Breast epithelium (tissue), 3 donors: ENCODE results near the gene LHPP.

Experiments used
- POLR2A ChIP-seq: fragments of 450-650 bp; IDR thresholded peaks from one replicate; pipeline ENCODE4 v1.6.1; 2016; ENCODE audit warnings: antibody characterized with exemption, mild to moderate bottlenecking, moderate library complexity
- POLR2AphosphoS5 ChIP-seq, 3 donors: sonication (generic); formaldehyde crosslinking; IDR thresholded peaks; one replicate each; pipeline ENCODE4 v1.6.1; 2017; ENCODE audit warnings: antibody characterized with exemption in 3 of 3
- TF ChIP-seq, protein P1 (sequence below), 3 donors: fragments of 450-650 bp; IDR thresholded peaks; one replicate each; pipeline ENCODE4 v1.5.1; 2016 to 2017; ENCODE audit warnings: antibody characterized with exemption in 3 of 3, mild to moderate bottlenecking in 3 of 3, moderate library complexity in 3 of 3

DNA sequence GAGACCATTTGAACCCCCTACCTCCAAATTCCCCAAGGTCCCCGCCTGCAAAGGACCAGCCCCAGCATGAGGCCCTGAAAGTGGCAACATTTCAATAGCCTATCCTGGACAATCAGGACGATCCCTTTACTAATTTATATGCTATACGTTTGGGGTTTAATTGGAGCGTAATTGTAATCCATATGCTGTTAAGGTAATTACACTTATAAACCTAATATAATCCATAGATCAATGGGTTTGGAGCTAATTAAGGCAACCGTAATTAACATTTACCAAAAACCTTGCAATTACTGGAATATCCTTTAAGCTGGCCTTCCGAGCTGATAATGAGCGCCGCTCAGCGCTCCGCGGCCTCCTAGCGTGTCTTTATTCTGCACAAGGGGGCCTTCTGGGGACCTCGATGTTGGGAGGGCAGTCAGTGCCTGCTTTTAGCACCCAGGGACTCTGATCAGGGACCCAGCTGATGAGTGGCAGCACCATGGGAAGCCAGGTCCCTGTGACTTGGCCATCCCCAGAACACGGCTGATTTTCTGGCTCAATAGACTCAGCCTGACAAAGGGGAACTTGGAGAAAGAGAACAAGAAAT lies 91.2 kb downstream of the LHPP start:
- no peak for TF ChIP-seq POLR2AphosphoS5 (IDR thresholded peaks at IDR 0.05)
- TF ChIP-seq POLR2A, result no peak
- TF ChIP-seq, protein P1, sequence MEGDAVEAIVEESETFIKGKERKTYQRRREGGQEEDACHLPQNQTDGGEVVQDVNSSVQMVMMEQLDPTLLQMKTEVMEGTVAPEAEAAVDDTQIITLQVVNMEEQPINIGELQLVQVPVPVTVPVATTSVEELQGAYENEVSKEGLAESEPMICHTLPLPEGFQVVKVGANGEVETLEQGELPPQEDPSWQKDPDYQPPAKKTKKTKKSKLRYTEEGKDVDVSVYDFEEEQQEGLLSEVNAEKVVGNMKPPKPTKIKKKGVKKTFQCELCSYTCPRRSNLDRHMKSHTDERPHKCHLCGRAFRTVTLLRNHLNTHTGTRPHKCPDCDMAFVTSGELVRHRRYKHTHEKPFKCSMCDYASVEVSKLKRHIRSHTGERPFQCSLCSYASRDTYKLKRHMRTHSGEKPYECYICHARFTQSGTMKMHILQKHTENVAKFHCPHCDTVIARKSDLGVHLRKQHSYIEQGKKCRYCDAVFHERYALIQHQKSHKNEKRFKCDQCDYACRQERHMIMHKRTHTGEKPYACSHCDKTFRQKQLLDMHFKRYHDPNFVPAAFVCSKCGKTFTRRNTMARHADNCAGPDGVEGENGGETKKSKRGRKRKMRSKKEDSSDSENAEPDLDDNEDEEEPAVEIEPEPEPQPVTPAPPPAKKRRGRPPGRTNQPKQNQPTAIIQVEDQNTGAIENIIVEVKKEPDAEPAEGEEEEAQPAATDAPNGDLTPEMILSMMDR (IDR thresholded peaks at IDR 0.05), result no peak
